Osteoblast (primary cell): ENCODE data around the gene DCTN5. TPM values are rescaled to one million over a fixed set of nuclear protein-coding genes. Genes with fewer than 3 reads are reported as not detected.

Source experiments
- DNase-seq: peaks from one replicate; pipeline ENCODE4 v3.0.0; 2011; ENCODE audit warnings: low spot score, mixed read lengths; ENCODE audit not compliant: insufficient read length; ENCODE audit errors: missing footprints
- H2AFZ ChIP-seq: 2 replicates; pipeline ENCODE4 v1.6.0; 2011; ENCODE audit warnings: mild to moderate bottlenecking, low read length
- H3K27ac ChIP-seq: 2 replicates; pipeline ENCODE4 v1.5.1; 2011; ENCODE audit warnings: mild to moderate bottlenecking, low read depth, low read length, moderate library complexity
- H3K27me3 ChIP-seq: 2 replicates; pipeline ENCODE4 v1.6.0; 2012; ENCODE audit warnings: mild to moderate bottlenecking, control low read depth, inconsistent platforms, low read length, moderate library complexity; ENCODE audit not compliant: insufficient read depth
- H3K36me3 ChIP-seq: 2 replicates; pipeline ENCODE4 v1.5.1; 2011; ENCODE audit warnings: mild to moderate bottlenecking, low read length, control low read depth, moderate library complexity; ENCODE audit not compliant: insufficient read depth
- H3K4me1 ChIP-seq: 2 replicates; pipeline ENCODE4 v1.5.1; 2011; ENCODE audit warnings: mild to moderate bottlenecking, low read length, control low read depth, moderate library complexity; ENCODE audit not compliant: insufficient read depth
- H3K4me2 ChIP-seq: 2 replicates; pipeline ENCODE4 v1.6.0; 2011; ENCODE audit warnings: mild to moderate bottlenecking, low read length; ENCODE audit not compliant: insufficient read depth
- H3K4me3 ChIP-seq: fragments of 200-600 bp; sonication (generic); 3 replicates; pipeline ENCODE4 v1.5.1; 2012; ENCODE audit warnings: mild to moderate bottlenecking, low read length, inconsistent platforms; ENCODE audit not compliant: insufficient read depth
- H3K79me2 ChIP-seq: 2 replicates; pipeline ENCODE4 v1.6.0; 2012; ENCODE audit warnings: mild to moderate bottlenecking, low read length, control low read depth, inconsistent platforms; ENCODE audit not compliant: insufficient read depth
- H3K9me3 ChIP-seq: 2 replicates; pipeline ENCODE4 v1.5.1; 2011; ENCODE audit warnings: low read depth, low read length, control low read depth
- H4K20me1 ChIP-seq: 2 replicates; pipeline ENCODE4 v1.6.0; 2012; ENCODE audit warnings: mild to moderate bottlenecking, low read length, control low read depth; ENCODE audit not compliant: insufficient read depth
- total RNA-seq: library from RNA; depleted of rRNA; stranded (reverse); fragments of >200 nt; gene quantifications from 2 replicates; pipeline ENCODE4 v1.2.3, GENCODE V29; 2012
- TF ChIP-seq, protein P1 (sequence below): IDR thresholded peaks from 2 replicates; pipeline ENCODE4 v1.5.1; 2011; ENCODE audit warnings: mild to moderate bottlenecking, low read depth, low read length, moderate library complexity; ENCODE audit errors: extremely low read depth

Gene DCTN5
- total RNA-seq, 1 donor, result 35.5 TPM

- H2AFZ ChIP-seq, result no peak overlapping the region
- no peaks in the 10 kb centered on the region for H3K4me1 ChIP-seq
- no peak overlapping the region for H3K27ac ChIP-seq
- H4K20me1 ChIP-seq, result no peaks in the 10 kb centered on the region
- TF ChIP-seq, protein P1, sequence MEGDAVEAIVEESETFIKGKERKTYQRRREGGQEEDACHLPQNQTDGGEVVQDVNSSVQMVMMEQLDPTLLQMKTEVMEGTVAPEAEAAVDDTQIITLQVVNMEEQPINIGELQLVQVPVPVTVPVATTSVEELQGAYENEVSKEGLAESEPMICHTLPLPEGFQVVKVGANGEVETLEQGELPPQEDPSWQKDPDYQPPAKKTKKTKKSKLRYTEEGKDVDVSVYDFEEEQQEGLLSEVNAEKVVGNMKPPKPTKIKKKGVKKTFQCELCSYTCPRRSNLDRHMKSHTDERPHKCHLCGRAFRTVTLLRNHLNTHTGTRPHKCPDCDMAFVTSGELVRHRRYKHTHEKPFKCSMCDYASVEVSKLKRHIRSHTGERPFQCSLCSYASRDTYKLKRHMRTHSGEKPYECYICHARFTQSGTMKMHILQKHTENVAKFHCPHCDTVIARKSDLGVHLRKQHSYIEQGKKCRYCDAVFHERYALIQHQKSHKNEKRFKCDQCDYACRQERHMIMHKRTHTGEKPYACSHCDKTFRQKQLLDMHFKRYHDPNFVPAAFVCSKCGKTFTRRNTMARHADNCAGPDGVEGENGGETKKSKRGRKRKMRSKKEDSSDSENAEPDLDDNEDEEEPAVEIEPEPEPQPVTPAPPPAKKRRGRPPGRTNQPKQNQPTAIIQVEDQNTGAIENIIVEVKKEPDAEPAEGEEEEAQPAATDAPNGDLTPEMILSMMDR, result no peak
- no peaks in the 10 kb centered on the region for H3K79me2 ChIP-seq
- H3K4me2 ChIP-seq, result no peak overlapping the region
- no peaks in the 10 kb centered on the region for H3K36me3 ChIP-seq
- no peak overlapping the region for H3K4me3 ChIP-seq
- no peak for DNase-seq
- H3K27me3 ChIP-seq, result peaks cover 15% of the 10 kb centered on the region
- no peaks in the 10 kb centered on the region for H3K9me3 ChIP-seq
These were observed 68.3 kb downstream of the DCTN5 start for GRCh38 chr16:23709536-23709935.

DNA sequence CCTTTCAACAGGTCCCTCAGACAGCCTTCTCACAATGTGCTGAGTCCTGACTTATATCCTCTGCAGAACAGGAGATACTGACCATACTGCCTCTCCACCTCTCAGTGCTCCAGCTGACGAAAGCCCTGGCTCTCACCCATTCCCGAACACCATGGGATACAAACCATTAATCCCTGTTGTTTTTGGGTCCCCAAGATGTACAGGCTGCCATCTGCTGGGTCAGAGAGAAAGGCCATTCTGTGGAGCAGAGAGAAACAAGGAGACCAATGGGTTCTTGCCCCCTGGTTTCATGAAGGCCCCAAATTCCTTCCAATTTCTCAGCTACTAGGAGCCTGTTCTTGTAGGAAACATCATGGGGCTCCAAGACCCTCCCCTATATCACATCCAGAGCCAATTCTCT is 68.7 kb downstream of the DCTN5 start:
- H3K79me2 ChIP-seq, result no peaks in the 10 kb centered on the region
- TF ChIP-seq, protein P1, result no peak
- no peak for DNase-seq
- no peak overlapping the region for H3K4me2 ChIP-seq
- peaks cover 15% of the 10 kb centered on the region for H3K27me3 ChIP-seq
- no peaks in the 10 kb centered on the region for H3K36me3 ChIP-seq
- H3K4me1 ChIP-seq, result no peaks in the 10 kb centered on the region
- H3K4me3 ChIP-seq, result no peak overlapping the region
- no peaks in the 10 kb centered on the region for H4K20me1 ChIP-seq
- H2AFZ ChIP-seq, result no peak overlapping the region
- H3K27ac ChIP-seq, result no peak overlapping the region
- no peaks in the 10 kb centered on the region for H3K9me3 ChIP-seq

GRCh38 chr16:23710504-23710903 is 69.2 kb downstream of the DCTN5 start:
- Histone ChIP-seq H3K4me3 (no peak overlapping the region), H3K36me3 (no peaks in the 10 kb centered on the region), H3K4me2 (no peak overlapping the region), H3K4me1 (no peaks in the 10 kb centered on the region), H3K79me2 (no peaks in the 10 kb centered on the region), H4K20me1 (no peaks in the 10 kb centered on the region), H3K9me3 (no peaks in the 10 kb centered on the region), H3K27me3 (peaks cover 15% of the 10 kb centered on the region), H3K27ac (no peak overlapping the region), H2AFZ (no peak overlapping the region)
- TF ChIP-seq, protein P1, result no peak
- no peak for DNase-seq

DNA sequence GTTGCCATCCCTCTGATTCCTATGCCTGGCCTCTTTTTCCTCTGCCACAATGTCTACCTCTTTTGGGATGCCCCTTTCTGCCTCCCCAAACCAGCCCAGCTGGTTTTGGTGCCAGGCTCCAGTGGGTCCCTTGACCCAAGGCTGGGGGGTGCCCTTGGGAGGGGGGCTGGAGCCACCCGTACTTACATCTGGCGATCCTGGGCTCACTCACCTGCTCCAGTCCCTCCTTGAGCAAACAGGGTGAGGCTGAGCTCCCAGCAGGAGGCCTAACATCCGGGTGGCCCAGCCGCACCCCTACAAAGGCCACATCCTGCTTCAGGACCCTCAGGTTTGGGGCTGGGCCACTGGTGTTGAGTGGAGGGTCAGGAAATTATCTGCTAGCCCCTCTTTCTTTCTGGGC is 70.5 kb downstream of the DCTN5 start:
- H2AFZ ChIP-seq, result no peak overlapping the region
- no peak overlapping the region for H3K4me2 ChIP-seq
- no peaks in the 10 kb centered on the region for H3K79me2 ChIP-seq
- TF ChIP-seq, protein P1, result no peak
- H3K27ac ChIP-seq, result no peak overlapping the region
- no peaks in the 10 kb centered on the region for H3K9me3 ChIP-seq
- H3K4me1 ChIP-seq, result no peaks in the 10 kb centered on the region
- no peaks in the 10 kb centered on the region for H4K20me1 ChIP-seq
- H3K36me3 ChIP-seq, result no peaks in the 10 kb centered on the region
- H3K4me3 ChIP-seq, result no peak overlapping the region
- DNase-seq, result no peak
- peaks cover 15% of the 10 kb centered on the region for H3K27me3 ChIP-seq
